WTC11 (cell line): ENCODE data around the gene SYNPO2.

ENCODE experiments used
- CREB1 ChIP-seq: sonication (generic); formaldehyde crosslinking; IDR thresholded peaks from 2 replicates; pipeline ENCODE4 v1.8.0; 2023; ENCODE audit warnings: mild to moderate bottlenecking, missing genetic modification reagents
- ESRRA ChIP-seq: sonication (generic); formaldehyde crosslinking; IDR thresholded peaks from 2 replicates; pipeline ENCODE4 v1.8.1; 2022; ENCODE audit warnings: mild to moderate bottlenecking, missing genetic modification reagents, borderline replicate concordance
- IRF2 ChIP-seq: sonication (generic); formaldehyde crosslinking; IDR thresholded peaks from 2 replicates; pipeline ENCODE4 v1.8.0; 2022; ENCODE audit warnings: low read depth, missing genetic modification reagents, borderline replicate concordance
- JUN ChIP-seq: sonication (generic); formaldehyde crosslinking; IDR thresholded peaks from 2 replicates; pipeline ENCODE4 v1.8.0; 2023; ENCODE audit warnings: mild to moderate bottlenecking, missing genetic modification reagents
- NFE2L1 ChIP-seq: sonication (generic); formaldehyde crosslinking; IDR thresholded peaks from 2 replicates; pipeline ENCODE4 v1.8.1; 2023; ENCODE audit warnings: missing genetic modification reagents
- OVOL2 ChIP-seq: fragments of 250-450 bp; sonication (Bioruptor Pico); IDR thresholded peaks from 2 replicates; pipeline ENCODE4 v1.9.0; 2021; ENCODE audit warnings: mild to moderate bottlenecking, borderline replicate concordance
- SOX15 ChIP-seq: fragments of 250-450 bp; sonication (Bioruptor Pico); IDR thresholded peaks from 2 replicates; pipeline ENCODE4 v1.9.0; 2021; ENCODE audit warnings: mild to moderate bottlenecking
- ZNF121 ChIP-seq: sonication (generic); formaldehyde crosslinking; IDR thresholded peaks from 2 replicates; pipeline ENCODE4 v1.8.0; 2023; ENCODE audit warnings: missing genetic modification reagents
- TF ChIP-seq, protein P1 (sequence below): fragments of 200-600 bp; IDR thresholded peaks from 2 replicates; pipeline ENCODE4 v1.8.0; 2022; ENCODE audit warnings: antibody characterized with exemption
- TF ChIP-seq, protein P2 (sequence below): sonication (generic); formaldehyde crosslinking; IDR thresholded peaks from 2 replicates; pipeline ENCODE4 v1.8.1; 2023; ENCODE audit warnings: mild to moderate bottlenecking, missing genetic modification reagents, moderate library complexity
- TF ChIP-seq, protein P3 (sequence below): sonication (generic); formaldehyde crosslinking; IDR thresholded peaks from 2 replicates; pipeline ENCODE4 v1.8.0; 2022; ENCODE audit warnings: missing genetic modification reagents
- TF ChIP-seq, protein P4 (sequence below): sonication (generic); formaldehyde crosslinking; IDR thresholded peaks from 2 replicates; pipeline ENCODE4 v1.8.1; 2023; ENCODE audit warnings: mild to moderate bottlenecking, missing genetic modification reagents, moderate library complexity
- TF ChIP-seq, protein P5 (sequence below): sonication (generic); formaldehyde crosslinking; IDR thresholded peaks from 2 replicates; pipeline ENCODE4 v1.8.1; 2023; ENCODE audit warnings: mild to moderate bottlenecking, moderate library complexity, missing genetic modification reagents

DNA sequence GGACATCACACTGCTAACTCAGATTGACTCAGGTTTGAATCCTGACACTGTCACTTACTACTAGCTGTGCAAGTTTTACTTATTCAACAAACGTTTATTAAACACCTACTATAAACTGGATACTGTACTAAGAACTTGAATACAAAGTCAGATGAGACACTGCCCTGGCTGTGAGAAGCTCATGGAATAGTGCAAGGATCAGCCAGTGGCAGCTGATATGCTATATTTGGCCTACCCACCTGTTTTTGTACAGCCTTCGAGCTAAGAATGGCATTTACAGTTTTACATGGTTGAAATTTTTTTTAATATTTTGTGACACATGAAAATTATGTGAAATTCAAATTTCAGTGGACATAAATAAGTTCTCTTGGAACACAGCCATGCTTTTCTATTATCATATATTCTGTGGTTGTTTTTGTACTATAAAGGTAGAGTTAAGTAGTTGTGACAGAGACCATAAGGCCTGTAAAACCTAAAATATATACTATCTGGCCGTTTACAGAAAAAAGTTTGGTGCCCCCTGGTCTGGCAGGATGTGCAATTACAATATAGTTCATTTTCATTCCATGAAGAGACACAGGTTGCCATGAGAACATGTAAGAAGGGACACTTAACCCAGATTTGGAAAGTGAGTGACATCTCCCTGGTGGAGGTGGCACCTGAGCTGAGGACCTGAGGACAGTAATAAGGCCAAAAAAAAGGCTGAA lies 49.3 kb upstream of the SYNPO2 start:
- TF ChIP-seq, protein P1, sequence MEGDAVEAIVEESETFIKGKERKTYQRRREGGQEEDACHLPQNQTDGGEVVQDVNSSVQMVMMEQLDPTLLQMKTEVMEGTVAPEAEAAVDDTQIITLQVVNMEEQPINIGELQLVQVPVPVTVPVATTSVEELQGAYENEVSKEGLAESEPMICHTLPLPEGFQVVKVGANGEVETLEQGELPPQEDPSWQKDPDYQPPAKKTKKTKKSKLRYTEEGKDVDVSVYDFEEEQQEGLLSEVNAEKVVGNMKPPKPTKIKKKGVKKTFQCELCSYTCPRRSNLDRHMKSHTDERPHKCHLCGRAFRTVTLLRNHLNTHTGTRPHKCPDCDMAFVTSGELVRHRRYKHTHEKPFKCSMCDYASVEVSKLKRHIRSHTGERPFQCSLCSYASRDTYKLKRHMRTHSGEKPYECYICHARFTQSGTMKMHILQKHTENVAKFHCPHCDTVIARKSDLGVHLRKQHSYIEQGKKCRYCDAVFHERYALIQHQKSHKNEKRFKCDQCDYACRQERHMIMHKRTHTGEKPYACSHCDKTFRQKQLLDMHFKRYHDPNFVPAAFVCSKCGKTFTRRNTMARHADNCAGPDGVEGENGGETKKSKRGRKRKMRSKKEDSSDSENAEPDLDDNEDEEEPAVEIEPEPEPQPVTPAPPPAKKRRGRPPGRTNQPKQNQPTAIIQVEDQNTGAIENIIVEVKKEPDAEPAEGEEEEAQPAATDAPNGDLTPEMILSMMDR: no peak
- TF ChIP-seq ESRRA (CRISPR knock-in tag) (no peak), ZNF121 (CRISPR knock-in tag) (no peak), IRF2 (CRISPR knock-in tag) (no peak), OVOL2 (CRISPR knock-in tag) (no peak), SOX15 (CRISPR knock-in tag) (no peak), CREB1 (CRISPR knock-in tag) (no peak), JUN (no peak), NFE2L1 (CRISPR knock-in tag) (no peak)
- TF ChIP-seq, protein P2, sequence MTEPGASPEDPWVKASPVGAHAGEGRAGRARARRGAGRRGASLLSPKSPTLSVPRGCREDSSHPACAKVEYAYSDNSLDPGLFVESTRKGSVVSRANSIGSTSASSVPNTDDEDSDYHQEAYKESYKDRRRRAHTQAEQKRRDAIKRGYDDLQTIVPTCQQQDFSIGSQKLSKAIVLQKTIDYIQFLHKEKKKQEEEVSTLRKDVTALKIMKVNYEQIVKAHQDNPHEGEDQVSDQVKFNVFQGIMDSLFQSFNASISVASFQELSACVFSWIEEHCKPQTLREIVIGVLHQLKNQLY (CRISPR knock-in tag): no peak
- TF ChIP-seq, protein P3, sequence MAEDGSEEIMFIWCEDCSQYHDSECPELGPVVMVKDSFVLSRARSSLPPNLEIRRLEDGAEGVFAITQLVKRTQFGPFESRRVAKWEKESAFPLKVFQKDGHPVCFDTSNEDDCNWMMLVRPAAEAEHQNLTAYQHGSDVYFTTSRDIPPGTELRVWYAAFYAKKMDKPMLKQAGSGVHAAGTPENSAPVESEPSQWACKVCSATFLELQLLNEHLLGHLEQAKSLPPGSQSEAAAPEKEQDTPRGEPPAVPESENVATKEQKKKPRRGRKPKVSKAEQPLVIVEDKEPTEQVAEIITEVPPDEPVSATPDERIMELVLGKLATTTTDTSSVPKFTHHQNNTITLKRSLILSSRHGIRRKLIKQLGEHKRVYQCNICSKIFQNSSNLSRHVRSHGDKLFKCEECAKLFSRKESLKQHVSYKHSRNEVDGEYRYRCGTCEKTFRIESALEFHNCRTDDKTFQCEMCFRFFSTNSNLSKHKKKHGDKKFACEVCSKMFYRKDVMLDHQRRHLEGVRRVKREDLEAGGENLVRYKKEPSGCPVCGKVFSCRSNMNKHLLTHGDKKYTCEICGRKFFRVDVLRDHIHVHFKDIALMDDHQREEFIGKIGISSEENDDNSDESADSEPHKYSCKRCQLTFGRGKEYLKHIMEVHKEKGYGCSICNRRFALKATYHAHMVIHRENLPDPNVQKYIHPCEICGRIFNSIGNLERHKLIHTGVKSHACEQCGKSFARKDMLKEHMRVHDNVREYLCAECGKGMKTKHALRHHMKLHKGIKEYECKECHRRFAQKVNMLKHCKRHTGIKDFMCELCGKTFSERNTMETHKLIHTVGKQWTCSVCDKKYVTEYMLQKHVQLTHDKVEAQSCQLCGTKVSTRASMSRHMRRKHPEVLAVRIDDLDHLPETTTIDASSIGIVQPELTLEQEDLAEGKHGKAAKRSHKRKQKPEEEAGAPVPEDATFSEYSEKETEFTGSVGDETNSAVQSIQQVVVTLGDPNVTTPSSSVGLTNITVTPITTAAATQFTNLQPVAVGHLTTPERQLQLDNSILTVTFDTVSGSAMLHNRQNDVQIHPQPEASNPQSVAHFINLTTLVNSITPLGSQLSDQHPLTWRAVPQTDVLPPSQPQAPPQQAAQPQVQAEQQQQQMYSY (CRISPR knock-in tag): no peak
- TF ChIP-seq, protein P4, sequence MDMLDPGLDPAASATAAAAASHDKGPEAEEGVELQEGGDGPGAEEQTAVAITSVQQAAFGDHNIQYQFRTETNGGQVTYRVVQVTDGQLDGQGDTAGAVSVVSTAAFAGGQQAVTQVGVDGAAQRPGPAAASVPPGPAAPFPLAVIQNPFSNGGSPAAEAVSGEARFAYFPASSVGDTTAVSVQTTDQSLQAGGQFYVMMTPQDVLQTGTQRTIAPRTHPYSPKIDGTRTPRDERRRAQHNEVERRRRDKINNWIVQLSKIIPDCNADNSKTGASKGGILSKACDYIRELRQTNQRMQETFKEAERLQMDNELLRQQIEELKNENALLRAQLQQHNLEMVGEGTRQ (CRISPR knock-in tag): no peak
- TF ChIP-seq, protein P5, sequence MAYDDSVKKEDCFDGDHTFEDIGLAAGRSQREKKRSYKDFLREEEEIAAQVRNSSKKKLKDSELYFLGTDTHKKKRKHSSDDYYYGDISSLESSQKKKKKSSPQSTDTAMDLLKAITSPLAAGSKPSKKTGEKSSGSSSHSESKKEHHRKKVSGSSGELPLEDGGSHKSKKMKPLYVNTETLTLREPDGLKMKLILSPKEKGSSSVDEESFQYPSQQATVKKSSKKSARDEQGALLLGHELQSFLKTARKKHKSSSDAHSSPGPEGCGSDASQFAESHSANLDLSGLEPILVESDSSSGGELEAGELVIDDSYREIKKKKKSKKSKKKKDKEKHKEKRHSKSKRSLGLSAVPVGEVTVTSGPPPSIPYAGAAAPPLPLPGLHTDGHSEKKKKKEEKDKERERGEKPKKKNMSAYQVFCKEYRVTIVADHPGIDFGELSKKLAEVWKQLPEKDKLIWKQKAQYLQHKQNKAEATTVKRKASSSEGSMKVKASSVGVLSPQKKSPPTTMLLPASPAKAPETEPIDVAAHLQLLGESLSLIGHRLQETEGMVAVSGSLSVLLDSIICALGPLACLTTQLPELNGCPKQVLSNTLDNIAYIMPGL (CRISPR knock-in tag): no peak
